DMS153 treated with DMSO at 0.1 percent for 48 hours (cell line): ENCODE data around the gene IL17RE.
"Not testable (repeated sequence)": the region's sequence is repeated elsewhere in the genome, so short reads cannot be mapped to it uniquely, and the experiment has no call there.

Experiments used
- DNase-seq: peaks from one replicate; lab custom pipeline; 2025; ENCODE audit not compliant: unreplicated experiment; lab: John Stamatoyannopoulos, UW

IL17RE gene

GRCh38 chr3:9932843-9933560, 30.4 kb downstream of the IL17RE start:
- no peak for DNase-seq

DNA sequence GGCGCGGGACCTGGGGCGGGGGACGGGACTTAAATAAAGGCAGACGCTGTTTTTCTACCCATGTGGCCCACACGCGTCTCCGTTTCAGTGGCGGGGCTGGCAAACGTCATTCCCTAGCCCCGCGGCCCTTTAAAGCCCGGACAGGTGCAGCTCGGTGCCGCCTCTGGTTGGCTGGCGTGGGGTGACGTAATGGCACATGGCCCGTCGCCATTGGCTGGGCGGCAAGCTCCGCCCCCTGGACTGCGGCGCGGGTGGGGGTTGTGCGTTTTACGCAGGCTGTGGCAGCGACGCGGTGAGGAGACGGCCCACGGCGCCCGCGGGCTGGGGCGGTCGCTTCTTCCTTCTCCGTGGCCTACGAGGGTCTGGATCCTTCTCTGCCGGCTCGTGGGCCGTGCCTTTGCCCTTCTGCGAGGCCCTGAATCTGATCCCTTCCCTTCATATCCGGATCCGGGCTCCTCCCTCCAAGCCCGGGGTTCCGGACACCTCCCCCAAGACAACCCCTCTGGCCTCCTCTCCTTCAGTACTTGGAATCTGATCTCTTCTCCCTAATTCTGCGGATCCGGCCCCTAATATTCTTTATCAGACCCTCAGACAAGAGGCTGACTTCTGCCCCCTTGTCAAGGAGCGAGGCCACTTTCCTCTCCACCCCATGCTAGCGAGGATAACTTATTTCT, 31.1 kb downstream of the IL17RE start, which contains the start of gene CRELD1:
Gene CRELD1, plus strand, starts transcription at position 274 of the 674 bp plus-strand sequence. CDS start 605 bp downstream, outside the sequence.
- peak; percentile 66 for DNase-seq

DNA sequence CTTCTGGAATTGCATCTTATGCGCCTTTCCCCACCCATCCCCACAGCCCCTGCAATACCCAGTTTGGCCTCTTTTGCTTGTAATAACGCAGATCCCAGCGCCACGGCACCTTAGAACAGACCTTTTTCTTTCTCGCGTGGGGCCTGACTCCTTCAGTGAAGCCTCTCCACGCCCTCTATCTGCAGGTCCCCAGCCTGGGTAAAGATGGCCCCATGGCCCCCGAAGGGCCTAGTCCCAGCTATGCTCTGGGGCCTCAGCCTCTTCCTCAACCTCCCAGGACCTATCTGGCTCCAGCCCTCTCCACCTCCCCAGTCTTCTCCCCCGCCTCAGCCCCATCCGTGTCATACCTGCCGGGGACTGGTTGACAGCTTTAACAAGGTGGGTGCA, 31.6 kb downstream of the IL17RE start:
- no peak for DNase-seq

GRCh38 chr3:9934993-9935392, 32.3 kb downstream of the IL17RE start:
- DNase-seq, result no peak

- no peak for DNase-seq
Measured at GRCh38 chr3:9935966-9936510, 33.4 kb downstream of the IL17RE start.

- no peak for DNase-seq
Measured at GRCh38 chr3:9937486-9938238, 35.0 kb downstream of the IL17RE start.

DNA sequence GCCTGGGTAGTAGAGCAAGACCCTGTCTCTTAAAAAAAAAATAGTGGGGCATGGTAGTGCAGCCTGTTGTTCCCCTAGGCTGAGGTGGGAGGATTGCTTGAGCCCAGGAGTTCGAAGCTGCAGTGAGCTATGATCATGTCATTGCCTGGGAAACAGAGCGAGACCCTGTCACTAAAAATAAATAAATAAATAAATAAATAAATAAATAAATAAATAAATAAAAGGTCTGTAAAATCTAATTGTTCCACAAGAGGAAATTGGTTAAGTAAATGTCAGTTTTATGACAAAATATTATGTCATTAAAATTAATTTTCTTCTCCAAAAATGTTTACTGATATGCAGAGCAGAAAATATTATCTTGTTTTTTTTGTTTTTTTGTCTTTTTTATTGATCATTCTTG, 36.3 kb downstream of the IL17RE start:
- no peak for DNase-seq

GRCh38 chr3:9939906-9940305, 37.3 kb downstream of the IL17RE start:
- not testable (repeated sequence) for DNase-seq

- no peak for DNase-seq
Measured at GRCh38 chr3:9940746-9941145, 38.1 kb downstream of the IL17RE start.

GRCh38 chr3:9942164-9942563, 39.5 kb downstream of the IL17RE start:
- no peak for DNase-seq

DNA sequence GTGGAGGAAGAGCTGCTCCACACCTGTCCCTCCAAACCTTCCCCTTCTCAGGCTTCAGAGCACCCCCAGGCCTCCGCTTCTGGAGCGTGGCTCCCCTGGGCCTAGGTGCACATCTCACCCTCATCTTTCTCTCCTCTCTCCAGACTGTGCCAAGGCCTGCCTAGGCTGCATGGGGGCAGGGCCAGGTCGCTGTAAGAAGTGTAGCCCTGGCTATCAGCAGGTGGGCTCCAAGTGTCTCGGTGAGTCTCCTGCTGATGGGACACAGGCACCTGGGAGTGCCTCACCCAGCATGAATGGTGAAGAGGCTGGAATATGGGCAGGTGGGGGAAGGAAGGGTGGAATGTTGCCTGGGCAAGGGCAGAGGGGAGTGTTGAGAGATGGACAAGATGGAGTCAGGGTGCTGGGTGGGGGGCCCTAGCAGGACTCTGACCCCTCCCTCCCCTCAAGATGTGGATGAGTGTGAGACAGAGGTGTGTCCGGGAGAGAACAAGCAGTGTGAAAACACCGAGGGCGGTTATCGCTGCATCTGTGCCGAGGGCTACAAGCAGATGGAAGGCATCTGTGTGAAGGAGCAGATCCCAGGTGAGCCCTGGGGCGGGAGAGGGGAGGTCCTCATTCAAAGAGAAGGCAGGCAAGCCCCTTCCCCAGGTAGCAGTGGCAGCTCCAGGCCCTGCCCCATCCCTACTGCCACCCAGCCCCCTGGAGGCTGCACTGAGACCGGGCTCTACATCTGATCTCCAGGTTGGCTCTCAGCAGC, 40.5 kb downstream of the IL17RE start:
- DNase-seq, result no peak

GRCh38 chr3:9944271-9944670, 41.6 kb downstream of the IL17RE start:
- no peak for DNase-seq

- DNase-seq, result no peak
Measured at GRCh38 chr3:9945358-9945757, 42.7 kb downstream of the IL17RE start.

DNA sequence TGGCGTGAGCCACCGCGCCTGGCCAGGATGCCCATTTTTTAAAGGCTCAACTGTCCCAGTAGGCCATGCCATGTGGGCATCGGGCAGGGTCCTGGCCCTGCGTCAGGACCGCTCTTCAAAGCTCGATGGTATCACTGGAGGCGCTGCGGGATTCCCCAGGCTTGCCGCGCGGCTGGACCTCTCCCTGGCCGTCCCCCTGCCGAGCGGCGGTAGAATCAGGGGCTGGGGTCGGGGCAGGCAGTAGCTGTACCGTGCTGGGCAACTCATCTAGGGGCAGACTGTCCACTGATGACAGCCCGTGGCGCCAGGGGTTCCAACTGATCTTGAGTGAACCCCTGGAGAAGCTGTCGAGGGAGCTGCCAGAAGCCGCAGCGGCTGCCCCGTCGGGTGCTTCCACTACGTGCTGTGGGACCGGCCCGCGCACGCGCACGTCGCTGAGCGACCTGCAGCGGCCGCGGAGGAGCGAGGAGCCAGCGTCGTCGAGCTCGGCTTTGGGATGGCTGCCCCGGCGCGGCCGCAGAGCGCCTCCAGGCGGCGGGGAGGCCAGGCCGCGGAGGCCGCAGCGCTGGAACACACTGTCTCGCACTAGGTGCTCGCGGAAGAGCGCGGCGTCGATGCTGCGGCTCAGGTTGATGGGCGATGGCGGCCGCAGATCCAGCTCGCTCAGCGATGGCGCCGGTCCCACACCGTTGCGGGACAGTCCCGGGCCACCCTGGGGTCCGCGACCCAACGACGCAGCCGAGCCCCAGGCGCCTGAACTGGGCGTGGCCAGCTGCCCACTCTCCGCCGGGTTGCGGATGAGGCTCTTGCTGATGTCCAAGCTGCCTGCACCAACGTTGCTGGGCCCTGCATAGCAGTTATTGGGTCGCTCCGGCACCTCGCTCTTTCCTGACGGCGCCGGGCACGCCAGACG, 43.7 kb downstream of the IL17RE start:
- peak; percentile 40 for DNase-seq

DNA sequence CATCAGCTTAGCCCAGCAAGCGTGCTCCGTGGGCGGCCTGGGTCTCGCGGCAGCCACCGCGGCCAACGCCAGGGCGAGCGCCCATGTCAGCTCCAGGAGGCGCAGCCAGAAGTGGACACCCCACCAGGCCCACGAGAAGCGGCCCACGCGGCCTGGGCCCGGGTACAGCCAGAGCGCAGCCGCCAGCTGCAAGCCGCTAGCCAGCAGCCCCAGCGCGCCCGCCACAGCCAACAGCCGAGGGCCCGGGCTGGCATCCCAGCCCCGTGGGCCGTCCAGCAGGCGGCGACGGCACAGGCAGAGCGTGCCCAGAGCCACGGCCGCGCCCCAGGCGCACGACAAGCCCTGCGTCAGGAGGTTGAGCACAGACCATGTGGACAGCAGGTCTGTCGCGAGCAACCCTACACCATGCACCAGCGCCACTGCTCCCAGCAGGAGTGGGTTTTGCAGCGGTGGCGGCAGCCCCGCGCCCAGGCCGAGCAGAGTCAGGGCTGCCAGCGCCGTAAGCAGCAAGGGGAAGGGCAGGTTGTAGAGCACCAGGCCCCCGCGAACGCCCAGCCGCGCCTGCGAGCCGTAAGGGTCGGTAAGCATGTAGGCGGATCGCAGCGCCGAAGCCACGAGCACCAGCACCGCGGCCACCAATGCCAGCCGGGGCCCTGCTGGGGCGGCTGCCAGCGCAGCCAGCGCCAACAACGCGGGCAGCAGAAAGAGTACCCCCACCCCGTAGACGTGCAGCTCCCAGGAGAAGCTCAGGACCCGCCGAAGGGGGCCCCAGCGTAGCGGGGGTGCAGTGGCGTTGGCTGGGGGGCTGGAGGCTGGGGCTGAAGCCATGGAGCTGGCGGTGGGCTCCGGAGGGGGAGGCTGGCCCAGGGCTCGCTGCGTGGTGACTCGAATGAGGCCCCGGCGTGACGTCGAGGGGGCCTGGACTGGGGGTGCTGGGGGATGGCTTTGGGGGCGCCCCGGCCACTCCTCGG, 44.7 kb downstream of the IL17RE start:
- DNase-seq, result no peak

DNA sequence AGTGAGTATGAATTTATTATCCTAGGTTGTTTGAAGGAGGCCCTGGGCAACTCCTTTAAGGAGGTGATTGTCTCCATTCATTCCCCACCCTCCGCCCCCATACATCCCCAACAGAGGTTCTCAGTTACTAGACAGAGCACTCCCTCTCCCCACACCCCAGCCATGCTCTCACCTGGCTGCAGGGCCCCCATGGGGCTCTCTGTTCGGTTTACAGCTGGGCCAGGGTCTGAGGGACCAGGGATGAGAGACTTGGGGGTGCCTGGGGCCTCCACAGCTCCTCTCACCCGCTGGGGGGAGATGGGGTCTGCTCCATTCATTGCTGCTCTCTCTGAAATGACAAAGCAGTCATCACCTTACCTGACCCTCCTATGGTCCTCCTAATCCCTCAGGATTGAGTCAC, 45.9 kb downstream of the IL17RE start:
- DNase-seq, result no peak

- no peak for DNase-seq
Measured at GRCh38 chr3:9949115-9949514, 46.5 kb downstream of the IL17RE start.

- DNase-seq, result no peak
Measured at GRCh38 chr3:9949626-9950025, 47.0 kb downstream of the IL17RE start.

GRCh38 chr3:9951126-9951525, 48.5 kb downstream of the IL17RE start:
- no peak for DNase-seq
